ENCODE data around the gene RALGPS2. TPM values are rescaled to one million over a fixed set of nuclear protein-coding genes. Genes with fewer than 3 reads are reported as not detected.

RALGPS2 gene
- total RNA-seq, 2 experiments from 2014 or later = 91.6 to 102 TPM

- CTCF ChIA-PET (ENCODE audit: unreplicated experiment) = interaction anchor here (0.6 kb wide), 1 partner anchor 432 kb away, joined by 3 read pairs; no protein-coding TSS in a partner anchor
- no TSS peak for BruUV-seq (replicated peaks)
- intact Hi-C loops (cut with micrococcal nuclease; ENCODE audit: unreplicated experiment) = no loop called here
Observed at GRCh38 chr1:178942285-178943198, 217.5 kb downstream of the RALGPS2 start.

GRCh38 chr1:178944729-178945128, 219.7 kb downstream of the RALGPS2 start:
- Histone ChIP-seq H2AFZ (ENCODE audit: low read length) (no peak overlapping the region), H3K9me2 (ENCODE audit: insufficient read depth, low read length) (no peaks in the 10 kb centered on the region), H3K4me2 (ENCODE audit: low read length) (no peak overlapping the region), H4K20me1 (ENCODE audit: insufficient read depth, low read length) (no peaks in the 10 kb centered on the region), H3K4me1 (ENCODE audit: insufficient read depth, low read length, poor library complexity, severe bottlenecking) (no peaks in the 10 kb centered on the region), H3K36me3 (ENCODE audit: insufficient read depth, low read length) (no peaks in the 10 kb centered on the region), H3K9me3 (ENCODE audit: low read length) (no peaks in the 10 kb centered on the region), H3K79me2 (ENCODE audit: insufficient read depth, low read depth, low read length) (no peaks in the 10 kb centered on the region), H3K4me3 (ENCODE audit: low read depth, low read length, poor library complexity, severe bottlenecking) (no peak overlapping the region), H3K27ac (ENCODE audit: low read depth, low read length, poor library complexity, severe bottlenecking) (no peak overlapping the region)
- intact Hi-C loops (cut with micrococcal nuclease; ENCODE audit: unreplicated experiment) = no loop called here
- no TSS peak for BruUV-seq (replicated peaks)
- DNase-seq (ENCODE audit: low spot score) = no peak
- POLR2A ChIA-PET = interaction anchor here (1.0 kb wide), 1 partner anchor 13 kb away, joined by 3 read pairs; no protein-coding TSS in a partner anchor
- CTCF ChIA-PET (ENCODE audit: unreplicated experiment) = no interaction called here
- TF ChIP-seq CTCF (conservative IDR thresholded peaks at IDR 0.05; ENCODE audit: low read length) (no peak), EZH2phosphoT487 (IDR thresholded peaks at IDR 0.05; ENCODE audit: borderline replicate concordance, low read depth, low read length) (no peak)

More at GRCh38 chr1:178942285-178943198, 217.5 kb downstream of the RALGPS2 start:
- Histone ChIP-seq H3K36me3 (ENCODE audit: insufficient read depth, low read length) (no peaks in the 10 kb centered on the region), H3K27ac (ENCODE audit: low read depth, low read length, poor library complexity, severe bottlenecking) (no peak overlapping the region), H3K4me3 (ENCODE audit: low read depth, low read length, poor library complexity, severe bottlenecking) (no peak overlapping the region), H3K9me2 (ENCODE audit: insufficient read depth, low read length) (no peaks in the 10 kb centered on the region), H2AFZ (ENCODE audit: low read length) (no peak overlapping the region), H3K4me2 (ENCODE audit: low read length) (no peak overlapping the region), H3K79me2 (ENCODE audit: insufficient read depth, low read depth, low read length) (no peaks in the 10 kb centered on the region), H3K4me1 (ENCODE audit: insufficient read depth, low read length, poor library complexity, severe bottlenecking) (no peaks in the 10 kb centered on the region), H3K9me3 (ENCODE audit: low read length) (no peaks in the 10 kb centered on the region), H4K20me1 (ENCODE audit: insufficient read depth, low read length) (no peaks in the 10 kb centered on the region)
- DNase-seq (ENCODE audit: low spot score) = no peak
- POLR2A ChIA-PET = interaction anchor here (1.0 to 1.5 kb wide), 3 partner anchors 9 to 210 kb away, joined by 3 to 4 read pairs (median 3); no protein-coding TSS in a partner anchor
- TF ChIP-seq EZH2phosphoT487 (IDR thresholded peaks at IDR 0.05; ENCODE audit: borderline replicate concordance, low read depth, low read length) (no peak), CTCF (conservative IDR thresholded peaks at IDR 0.05; ENCODE audit: low read length) (no peak)
